Panc1 (cell line): Measurements from ENCODE around the gene KRT12.

Experiments
- CTCF ChIP-seq: fragments of 450-650 bp; IDR thresholded peaks from 2 replicates; pipeline ENCODE4 v1.5.1; 2017; ENCODE audit warnings: mild to moderate bottlenecking
- POLR2AphosphoS5 ChIP-seq: IDR thresholded peaks from 2 replicates; pipeline ENCODE4 v1.6.1; 2012; ENCODE audit warnings: mild to moderate bottlenecking, low read depth, low read length, moderate library complexity
- REST ChIP-seq, 2 experiments: IDR thresholded peaks; 2 replicates each; pipeline ENCODE4 v1.6.1; 2011 to 2012; ENCODE audit warnings: low read depth in 2 of 2, control low read depth in 1 of 2, low read length in 1 of 2, mild to moderate bottlenecking in 1 of 2, moderate library complexity in 1 of 2; ENCODE audit not compliant: insufficient read depth in 1 of 2
- SIN3A ChIP-seq: IDR thresholded peaks from 2 replicates; pipeline ENCODE4 v1.6.1; 2012; ENCODE audit warnings: low read depth, mild to moderate bottlenecking, low read length, moderate library complexity, borderline replicate concordance; ENCODE audit not compliant: insufficient read depth
- TCF7L2 ChIP-seq: IDR thresholded peaks from 2 replicates; pipeline ENCODE4 v1.6.1; 2011; ENCODE audit warnings: mild to moderate bottlenecking, low read depth, low read length, inconsistent platforms

GRCh38 chr17:40914075-40914855 lies 47.2 kb upstream of the KRT12 start:
- TF ChIP-seq CTCF = no peak
- TF ChIP-seq TCF7L2 = no peak
- no peak for TF ChIP-seq REST (IDR thresholded peaks at IDR 0.05; ENCODE audit: insufficient read depth in 1 of 2, low read depth in 2 of 2, low read length in 1 of 2)
- TF ChIP-seq POLR2AphosphoS5 = no peak
- no peak for TF ChIP-seq SIN3A
